ENCODE data around the gene GLRX2. TPM values are rescaled to one million over a fixed set of nuclear protein-coding genes. Genes with fewer than 3 reads are reported as not detected.
A peak's percentile ranks its signal among the peaks of the same experiment; 100 is the strongest.

Gene GLRX2
- total and polyA plus RNA-seq, 11 donors, result 11.0 to 102 (median 31.5) TPM

DNA sequence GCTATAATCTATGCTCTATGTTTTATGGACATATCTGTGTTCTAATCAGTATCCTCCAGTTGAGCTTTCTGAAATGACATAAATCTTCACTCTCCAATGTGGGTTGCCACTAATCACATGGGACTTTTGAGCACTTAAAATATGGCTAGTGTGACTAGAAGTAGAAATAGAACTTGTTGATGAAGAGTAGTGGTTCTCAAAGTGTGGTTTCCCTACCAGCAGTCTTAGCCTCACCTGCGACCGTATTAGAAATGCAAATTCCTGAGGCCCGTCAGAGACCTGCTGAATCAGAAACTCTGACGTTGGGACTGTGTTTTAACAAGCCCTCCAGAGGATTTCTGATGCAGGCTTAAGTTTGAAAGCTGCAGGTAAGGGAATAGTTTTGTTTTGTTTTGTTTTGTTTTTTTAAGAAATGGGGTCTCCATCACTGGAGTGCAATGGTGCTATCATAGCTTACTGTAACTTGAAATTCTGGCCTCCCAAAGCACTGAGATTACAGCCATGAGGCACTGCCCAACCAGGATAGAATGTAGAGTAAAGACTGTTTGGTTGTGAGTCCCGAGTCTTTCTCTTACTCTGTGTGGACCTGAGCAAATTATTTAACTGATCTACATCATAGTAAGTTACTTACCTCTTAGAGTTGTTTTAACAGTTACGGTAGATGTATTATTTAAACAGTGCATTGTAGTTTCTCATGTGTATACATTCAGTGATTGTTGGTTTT lies 21.7 kb downstream of the GLRX2 start:
- H3K4me3 ChIP-seq, result no peak overlapping the region
- 93 to 94% (median 93%) methylated on average over 6 of the region's 6 CpGs for WGBS, 4 donors
- H3K27me3 ChIP-seq, result no peaks in the 10 kb centered on the region
- intact Hi-C loops (cut with DNase I), result no loop called here
- H3K4me1 ChIP-seq, result peaks cover 0 to 16% (median 0%) of the 10 kb centered on the region in 12 donors
- DNase-seq (no peak), ATAC-seq (no peak)
- no peaks in the 10 kb centered on the region for H3K9me3 ChIP-seq
- TF ChIP-seq POLR2A (IDR thresholded peaks at IDR 0.05), result no peak
- TF ChIP-seq, protein P1, sequence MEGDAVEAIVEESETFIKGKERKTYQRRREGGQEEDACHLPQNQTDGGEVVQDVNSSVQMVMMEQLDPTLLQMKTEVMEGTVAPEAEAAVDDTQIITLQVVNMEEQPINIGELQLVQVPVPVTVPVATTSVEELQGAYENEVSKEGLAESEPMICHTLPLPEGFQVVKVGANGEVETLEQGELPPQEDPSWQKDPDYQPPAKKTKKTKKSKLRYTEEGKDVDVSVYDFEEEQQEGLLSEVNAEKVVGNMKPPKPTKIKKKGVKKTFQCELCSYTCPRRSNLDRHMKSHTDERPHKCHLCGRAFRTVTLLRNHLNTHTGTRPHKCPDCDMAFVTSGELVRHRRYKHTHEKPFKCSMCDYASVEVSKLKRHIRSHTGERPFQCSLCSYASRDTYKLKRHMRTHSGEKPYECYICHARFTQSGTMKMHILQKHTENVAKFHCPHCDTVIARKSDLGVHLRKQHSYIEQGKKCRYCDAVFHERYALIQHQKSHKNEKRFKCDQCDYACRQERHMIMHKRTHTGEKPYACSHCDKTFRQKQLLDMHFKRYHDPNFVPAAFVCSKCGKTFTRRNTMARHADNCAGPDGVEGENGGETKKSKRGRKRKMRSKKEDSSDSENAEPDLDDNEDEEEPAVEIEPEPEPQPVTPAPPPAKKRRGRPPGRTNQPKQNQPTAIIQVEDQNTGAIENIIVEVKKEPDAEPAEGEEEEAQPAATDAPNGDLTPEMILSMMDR (IDR thresholded peaks at IDR 0.05), result no peak
- no peak overlapping the region for H3K27ac ChIP-seq
- peaks cover 0 to 97% (median 74%) of the 10 kb centered on the region in 9 donors for H3K36me3 ChIP-seq

DNA sequence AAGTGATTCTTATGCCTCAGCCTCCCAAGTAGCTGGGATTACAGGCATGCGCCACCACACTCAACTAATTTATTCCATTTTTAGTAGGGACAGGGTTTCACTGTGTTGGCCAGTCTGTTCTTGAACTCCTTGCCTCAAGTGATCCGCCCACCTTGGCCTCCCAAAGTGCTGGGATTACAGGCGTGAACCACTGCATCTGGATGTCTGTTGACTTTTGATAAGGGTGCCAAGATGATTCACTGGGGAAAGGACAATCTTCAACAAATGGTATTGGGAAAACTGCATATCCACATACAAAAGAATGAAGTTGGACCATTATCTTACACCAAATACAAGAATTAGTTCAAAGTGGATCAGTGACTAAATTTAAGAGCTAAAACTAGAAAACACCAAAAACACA lies 26.0 kb downstream of the GLRX2 start:
- no peak overlapping the region for H3K27ac ChIP-seq
- H3K9me3 ChIP-seq, result no peaks in the 10 kb centered on the region
- 82 to 96% (median 90%) methylated on average over 3 of the region's 3 CpGs for WGBS, 4 donors
- peaks cover 0 to 2% (median 0%) of the 10 kb centered on the region in 12 donors for H3K4me1 ChIP-seq
- intact Hi-C loops (cut with DNase I), result no loop called here
- no peak for TF ChIP-seq POLR2A (IDR thresholded peaks at IDR 0.05)
- TF ChIP-seq, protein P1 (IDR thresholded peaks at IDR 0.05), result no peak
- ATAC-seq, result no peak
- peaks cover 0 to 88% (median 80%) of the 10 kb centered on the region in 9 donors for H3K36me3 ChIP-seq
- no peak for DNase-seq
- H3K27me3 ChIP-seq, result no peaks in the 10 kb centered on the region
- H3K4me3 ChIP-seq, result no peak overlapping the region

DNA sequence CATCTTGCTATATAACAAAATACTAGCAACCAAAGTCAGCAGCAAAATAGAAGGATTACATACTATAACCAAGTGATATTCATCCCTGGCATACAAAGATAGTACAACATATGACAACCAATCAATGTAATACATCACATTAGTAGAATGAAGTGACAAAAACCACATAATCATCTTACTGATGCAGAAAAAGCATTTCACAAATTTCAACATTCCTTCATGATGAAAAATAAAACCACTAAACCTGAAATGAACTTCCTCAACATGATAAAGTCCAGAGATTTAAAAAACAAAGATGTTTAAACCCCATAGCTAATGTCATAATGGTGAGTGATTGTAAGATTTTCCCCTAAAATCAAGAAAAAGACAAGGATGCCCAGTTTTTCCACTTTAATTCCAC lies 27.2 kb downstream of the GLRX2 start:
- Histone ChIP-seq H3K9me3 (no peaks in the 10 kb centered on the region), H3K27ac (no peak overlapping the region), H3K36me3 (peaks cover 0 to 76% (median 68%) of the 10 kb centered on the region in 9 donors), H3K27me3 (no peaks in the 10 kb centered on the region), H3K4me3 (no peak overlapping the region), H3K4me1 (peaks cover 0 to 2% (median 0%) of the 10 kb centered on the region in 12 donors)
- TF ChIP-seq, protein P1 (IDR thresholded peaks at IDR 0.05), result no peak
- no peak for TF ChIP-seq POLR2A (IDR thresholded peaks at IDR 0.05)
- DNase-seq (no peak), ATAC-seq (no peak)
- intact Hi-C loops (cut with DNase I), result no loop called here

DNA sequence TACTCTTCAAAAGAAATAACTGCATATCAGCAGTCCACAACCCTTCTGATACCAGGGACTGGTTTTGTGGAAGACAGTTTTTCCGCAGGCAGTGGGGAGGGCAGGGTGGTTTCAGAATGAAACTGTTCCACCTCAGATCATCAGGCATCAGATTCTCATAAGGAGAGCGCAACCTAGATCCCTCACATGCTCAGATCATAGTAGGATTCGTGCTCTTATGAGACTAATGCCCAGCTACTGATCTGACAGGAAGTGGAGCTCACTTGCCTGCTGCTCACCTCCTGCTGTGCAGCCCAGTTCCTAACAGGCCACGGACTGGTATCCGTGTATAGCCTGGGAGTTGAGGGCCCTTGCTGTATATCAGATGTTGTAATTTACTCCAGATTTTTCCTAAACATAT lies 34.3 kb downstream of the GLRX2 start:
- ATAC-seq, result peak in 3 of 4 donors; percentile 27 to 33 (median 32)
- peaks cover 0 to 34% (median 16%) of the 10 kb centered on the region in 12 donors for H3K4me1 ChIP-seq
- H3K27ac ChIP-seq, result peak overlapping the region in 5 of 12 donors; percentile 3 to 65 (median 21)

More for the DNA sequence above, 34.3 kb downstream of the GLRX2 start:
- intact Hi-C loops (cut with DNase I), result no loop called here
- peaks cover 0 to 28% (median 11%) of the 10 kb centered on the region in 9 donors for H3K36me3 ChIP-seq
- 47 to 58% (median 53%) methylated on average over 5 of the region's 5 CpGs for WGBS, 4 donors
- no peak overlapping the region for H3K4me3 ChIP-seq
- DNase-seq, result no peak
- no peak for TF ChIP-seq POLR2A (IDR thresholded peaks at IDR 0.05)
- TF ChIP-seq, protein P1 (IDR thresholded peaks at IDR 0.05), result no peak
- H3K27me3 ChIP-seq, result no peaks in the 10 kb centered on the region
- no peaks in the 10 kb centered on the region for H3K9me3 ChIP-seq

Measured in heart left ventricle (tissue), 16 donors.